ENCODE results near the gene RFTN2.
"Not testable (repeated sequence)": the region's sequence is repeated elsewhere in the genome, so short reads cannot be mapped to it uniquely, and the experiment has no call there.

RFTN2 gene

DNA sequence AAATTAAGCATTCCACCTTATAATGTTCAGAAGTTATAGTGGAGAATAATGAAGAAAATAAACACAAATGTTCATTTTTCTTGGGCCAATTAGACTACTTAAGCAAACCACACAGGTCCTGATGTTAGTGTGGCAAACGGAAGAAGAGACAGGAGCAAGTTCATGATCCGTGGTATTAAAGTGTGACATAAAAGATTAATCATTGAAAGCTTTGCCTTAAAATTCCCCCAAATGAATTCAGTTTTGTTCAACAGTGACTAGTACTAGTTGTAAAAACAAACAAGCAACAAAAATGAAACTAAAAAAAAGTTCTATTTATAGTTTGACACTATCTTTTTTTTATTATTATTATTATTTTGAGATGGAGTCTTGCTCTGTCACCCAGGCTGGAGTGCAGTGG, 73.7 kb downstream of the RFTN2 start:
- H3K36me3 ChIP-seq (ENCODE audit: control insufficient read depth, insufficient read depth, low read length): no peaks in the 10 kb centered on the region
- no peak overlapping the region for H3K27ac ChIP-seq (ENCODE audit: low read depth, low read length)
- H3K9me3 ChIP-seq (ENCODE audit: control insufficient read depth, insufficient read depth, low read length): no peaks in the 10 kb centered on the region
- no peaks in the 10 kb centered on the region for H3K27me3 ChIP-seq (ENCODE audit: control insufficient read depth, insufficient read depth, low read length)
- no peak overlapping the region for H3K9ac ChIP-seq (ENCODE audit: low read depth, low read length)
- peaks cover 5% of the 10 kb centered on the region for H3K4me1 ChIP-seq (ENCODE audit: control insufficient read depth, insufficient read depth, low read length)
- no peak overlapping the region for H3K4me3 ChIP-seq (ENCODE audit: low read depth, low read length)

DNA sequence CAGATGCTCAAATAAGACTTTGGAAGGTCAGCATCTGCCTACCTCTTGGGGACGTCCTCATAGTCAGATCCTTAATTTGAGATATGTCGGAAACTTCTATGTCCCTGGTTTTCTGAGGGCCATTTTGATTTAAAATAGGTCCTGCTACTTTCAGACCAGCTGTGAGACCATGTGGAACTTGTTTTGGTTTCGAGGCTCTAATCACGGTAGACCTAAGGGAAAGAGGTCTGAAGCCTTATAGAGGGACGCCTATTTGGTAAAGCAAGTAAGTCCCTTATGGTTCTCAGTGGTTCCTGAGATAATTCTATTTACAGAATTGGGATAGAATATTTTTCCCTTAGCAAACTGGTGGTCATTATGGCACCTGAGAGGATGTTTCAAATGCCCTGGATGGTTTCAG, 75.1 kb downstream of the RFTN2 start:
- Histone ChIP-seq H3K27me3 (ENCODE audit: control insufficient read depth, insufficient read depth, low read length) (no peaks in the 10 kb centered on the region), H3K9me3 (ENCODE audit: control insufficient read depth, insufficient read depth, low read length) (no peaks in the 10 kb centered on the region), H3K9ac (ENCODE audit: low read depth, low read length) (no peak overlapping the region), H3K4me3 (ENCODE audit: low read depth, low read length) (no peak overlapping the region), H3K4me1 (ENCODE audit: control insufficient read depth, insufficient read depth, low read length) (peaks cover 18% of the 10 kb centered on the region), H3K27ac (ENCODE audit: low read depth, low read length) (no peak overlapping the region), H3K36me3 (ENCODE audit: control insufficient read depth, insufficient read depth, low read length) (no peaks in the 10 kb centered on the region)

DNA sequence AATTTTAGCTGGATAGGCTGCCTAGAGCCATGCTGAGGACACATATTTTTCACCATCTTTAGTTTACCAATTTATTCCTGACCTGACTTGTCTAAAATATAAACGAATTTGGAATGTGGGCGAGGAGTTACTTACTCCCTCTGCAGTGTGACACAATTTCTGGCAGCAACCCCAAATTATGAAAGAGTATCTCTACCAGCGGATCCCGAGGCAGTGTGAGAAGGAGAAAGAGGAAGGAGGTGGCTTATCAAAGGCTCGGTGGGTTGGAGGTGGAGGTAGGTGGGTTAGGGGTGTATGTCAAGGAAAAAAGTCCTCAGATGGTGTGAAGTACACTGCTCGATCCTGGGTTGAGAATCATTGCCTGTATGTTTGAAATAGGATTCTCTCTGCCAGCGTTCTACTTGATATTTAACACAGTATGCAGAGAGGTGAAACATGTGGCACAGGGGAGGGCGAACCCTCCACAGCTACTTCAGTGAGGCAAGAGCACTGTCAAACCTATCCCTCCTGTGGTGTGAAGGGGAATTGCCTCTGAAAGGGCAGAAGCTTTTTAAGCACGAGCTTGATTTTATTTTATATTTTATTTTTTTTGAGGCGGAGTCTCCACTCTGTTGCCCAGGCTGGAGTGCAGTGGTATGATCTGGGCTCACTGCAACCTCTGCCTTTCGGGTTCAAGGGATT, 76.0 kb downstream of the RFTN2 start:
- no peaks in the 10 kb centered on the region for H3K9me3 ChIP-seq (ENCODE audit: control insufficient read depth, insufficient read depth, low read length)
- no peaks in the 10 kb centered on the region for H3K36me3 ChIP-seq (ENCODE audit: control insufficient read depth, insufficient read depth, low read length)
- no peak overlapping the region for H3K9ac ChIP-seq (ENCODE audit: low read depth, low read length)
- H3K27me3 ChIP-seq (ENCODE audit: control insufficient read depth, insufficient read depth, low read length): no peaks in the 10 kb centered on the region
- H3K27ac ChIP-seq (ENCODE audit: low read depth, low read length): no peak overlapping the region
- peaks cover 25% of the 10 kb centered on the region for H3K4me1 ChIP-seq (ENCODE audit: control insufficient read depth, insufficient read depth, low read length)
- H3K4me3 ChIP-seq (ENCODE audit: low read depth, low read length): no peak overlapping the region

DNA sequence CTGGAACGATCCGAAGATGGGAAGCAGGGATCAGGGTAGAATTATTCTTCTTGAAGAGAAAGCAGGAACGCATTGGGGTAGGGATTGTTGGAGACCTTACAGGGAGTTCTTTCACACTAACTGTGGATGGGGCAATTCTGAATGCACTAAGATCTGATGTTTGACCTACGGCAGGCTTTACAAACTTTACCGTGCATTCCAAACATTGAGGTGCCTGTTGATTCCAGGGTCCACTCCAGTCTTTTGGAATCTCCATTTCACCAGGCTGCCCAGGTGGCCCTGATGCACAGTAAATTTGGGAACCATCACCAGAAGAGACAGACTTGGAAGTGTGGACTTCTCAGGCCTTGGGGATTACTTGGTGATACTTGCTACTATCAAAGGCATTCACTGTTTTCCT, 76.9 kb downstream of the RFTN2 start:
- Histone ChIP-seq H3K9ac (ENCODE audit: low read depth, low read length) (no peak overlapping the region), H3K27ac (ENCODE audit: low read depth, low read length) (no peak overlapping the region), H3K4me3 (ENCODE audit: low read depth, low read length) (no peak overlapping the region), H3K4me1 (ENCODE audit: control insufficient read depth, insufficient read depth, low read length) (peaks cover 25% of the 10 kb centered on the region), H3K9me3 (ENCODE audit: control insufficient read depth, insufficient read depth, low read length) (no peaks in the 10 kb centered on the region), H3K36me3 (ENCODE audit: control insufficient read depth, insufficient read depth, low read length) (no peaks in the 10 kb centered on the region), H3K27me3 (ENCODE audit: control insufficient read depth, insufficient read depth, low read length) (no peaks in the 10 kb centered on the region)

DNA sequence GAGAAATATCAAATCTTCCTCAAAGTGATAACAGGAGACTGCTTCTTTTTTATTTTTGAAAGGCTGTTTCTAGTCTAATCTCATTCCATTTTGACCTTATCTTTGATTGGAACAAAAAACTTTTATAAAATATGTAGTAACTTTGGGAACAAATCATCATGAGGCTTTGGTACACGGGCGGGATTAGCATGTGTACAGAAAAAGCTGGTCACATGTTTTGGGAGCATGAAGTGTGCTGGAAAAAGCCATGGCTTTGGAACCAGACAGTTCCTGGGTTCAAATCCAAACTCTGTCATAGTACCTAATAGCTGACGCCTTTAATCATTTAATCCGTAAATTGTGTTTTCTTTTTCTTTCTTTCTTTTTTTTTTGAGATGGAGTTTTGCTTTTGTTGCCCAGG, 78.2 kb downstream of the RFTN2 start:
- no peaks in the 10 kb centered on the region for H3K27me3 ChIP-seq (ENCODE audit: control insufficient read depth, insufficient read depth, low read length)
- no peak overlapping the region for H3K27ac ChIP-seq (ENCODE audit: low read depth, low read length)
- peaks cover 25% of the 10 kb centered on the region for H3K4me1 ChIP-seq (ENCODE audit: control insufficient read depth, insufficient read depth, low read length)
- H3K4me3 ChIP-seq (ENCODE audit: low read depth, low read length): no peak overlapping the region
- no peak overlapping the region for H3K9ac ChIP-seq (ENCODE audit: low read depth, low read length)
- H3K36me3 ChIP-seq (ENCODE audit: control insufficient read depth, insufficient read depth, low read length): no peaks in the 10 kb centered on the region
- H3K9me3 ChIP-seq (ENCODE audit: control insufficient read depth, insufficient read depth, low read length): no peaks in the 10 kb centered on the region

DNA sequence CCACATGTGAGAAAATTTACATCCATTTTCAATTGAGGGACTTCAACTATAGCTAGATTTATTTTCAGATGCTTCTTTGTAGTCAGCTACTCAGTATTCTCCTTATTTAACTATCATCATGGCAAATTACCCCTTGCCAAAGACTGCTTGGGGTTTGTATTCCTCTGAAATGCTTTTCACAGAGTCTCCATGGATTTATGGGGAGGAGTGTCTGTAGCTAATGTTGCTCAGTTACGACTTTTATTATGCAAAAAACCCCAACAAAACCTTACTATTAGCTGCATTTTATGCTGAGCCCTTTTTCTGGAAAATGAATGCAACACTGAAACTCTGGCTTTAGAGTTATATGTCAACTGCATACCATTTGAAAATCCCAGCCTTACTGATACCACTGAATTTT, 78.6 kb downstream of the RFTN2 start:
- peak overlapping the region; percentile 56 for H3K27ac ChIP-seq (ENCODE audit: low read depth, low read length)
- no peaks in the 10 kb centered on the region for H3K9me3 ChIP-seq (ENCODE audit: control insufficient read depth, insufficient read depth, low read length)
- H3K4me3 ChIP-seq (ENCODE audit: low read depth, low read length): no peak overlapping the region
- H3K27me3 ChIP-seq (ENCODE audit: control insufficient read depth, insufficient read depth, low read length): no peaks in the 10 kb centered on the region
- H3K36me3 ChIP-seq (ENCODE audit: control insufficient read depth, insufficient read depth, low read length): no peaks in the 10 kb centered on the region
- H3K9ac ChIP-seq (ENCODE audit: low read depth, low read length): no peak overlapping the region
- H3K4me1 ChIP-seq (ENCODE audit: control insufficient read depth, insufficient read depth, low read length): peaks cover 25% of the 10 kb centered on the region

DNA sequence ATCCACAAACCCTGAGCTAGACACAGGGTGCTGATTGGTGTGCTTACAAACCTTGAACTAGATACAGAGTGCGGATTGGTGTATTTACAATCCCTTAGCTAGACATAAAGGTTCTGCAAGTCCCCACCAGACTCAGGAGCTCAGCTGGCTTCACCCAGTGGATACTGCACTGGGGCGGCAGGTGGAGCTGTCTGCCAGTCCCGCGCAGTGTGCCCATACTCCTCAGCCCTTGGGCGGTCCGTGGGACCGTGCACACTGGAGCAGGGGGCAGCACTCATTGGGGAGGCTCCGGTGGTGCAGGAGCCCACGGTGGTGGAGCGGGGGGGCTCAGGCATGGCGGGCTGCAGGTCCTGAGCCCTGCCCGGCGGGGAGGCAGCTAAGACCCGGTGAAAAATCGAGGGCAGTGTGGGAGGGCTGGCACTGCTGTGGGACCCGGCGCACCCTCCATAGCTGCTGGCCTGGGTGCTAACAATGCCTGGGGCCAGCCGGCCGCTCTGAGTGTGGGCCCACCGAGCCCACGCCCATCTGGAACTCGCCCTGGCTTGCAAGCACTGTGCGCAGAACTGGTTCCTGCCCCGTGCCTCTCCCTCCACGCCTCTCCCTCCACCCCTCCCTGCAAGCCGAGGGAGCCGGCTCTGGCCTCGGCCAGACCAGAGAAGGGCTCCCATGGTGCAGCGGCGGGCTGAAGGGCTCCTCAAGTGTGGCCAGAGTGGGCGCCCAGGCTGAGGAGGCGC, 83.9 kb downstream of the RFTN2 start:
- Histone ChIP-seq H3K4me1 (ENCODE audit: control insufficient read depth, insufficient read depth, low read length) (peaks cover 31% of the 10 kb centered on the region), H3K9me3 (ENCODE audit: control insufficient read depth, insufficient read depth, low read length) (no peaks in the 10 kb centered on the region), H3K36me3 (ENCODE audit: control insufficient read depth, insufficient read depth, low read length) (no peaks in the 10 kb centered on the region), H3K9ac (ENCODE audit: low read depth, low read length) (no peak overlapping the region), H3K27ac (ENCODE audit: low read depth, low read length) (no peak overlapping the region), H3K27me3 (ENCODE audit: control insufficient read depth, insufficient read depth, low read length) (no peaks in the 10 kb centered on the region), H3K4me3 (ENCODE audit: low read depth, low read length) (no peak overlapping the region)

DNA sequence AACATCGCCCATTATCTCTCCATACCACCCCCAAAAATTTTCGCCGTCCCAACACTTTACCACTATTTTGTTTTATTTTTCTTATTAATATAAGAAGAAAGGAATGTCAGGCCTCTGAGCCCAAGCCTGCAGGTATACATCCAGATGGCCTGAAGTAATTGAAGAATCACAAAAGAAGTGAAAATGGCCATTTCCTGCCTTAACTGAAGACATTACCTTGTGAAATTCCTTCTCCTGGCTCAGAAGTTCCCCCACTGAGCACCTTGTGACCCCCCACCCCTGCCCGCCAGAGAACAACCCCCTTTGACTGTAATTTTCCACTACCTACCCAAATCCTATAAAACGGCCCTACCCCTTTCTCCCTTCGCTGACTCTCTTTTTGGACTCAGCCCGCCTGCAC, 88.1 kb downstream of the RFTN2 start:
- not testable (repeated sequence) for H3K36me3 ChIP-seq (ENCODE audit: control insufficient read depth, insufficient read depth, low read length); H3K4me3 ChIP-seq (ENCODE audit: low read depth, low read length); H3K27me3 ChIP-seq (ENCODE audit: control insufficient read depth, insufficient read depth, low read length); H3K9me3 ChIP-seq (ENCODE audit: control insufficient read depth, insufficient read depth, low read length)
- H3K27ac ChIP-seq (ENCODE audit: low read depth, low read length): peak overlapping the region; percentile 76
- H3K9ac ChIP-seq (ENCODE audit: low read depth, low read length): peak overlapping the region; percentile 5; the same call in 1 of the 2 replicates
- peaks cover 24% of the 10 kb centered on the region for H3K4me1 ChIP-seq (ENCODE audit: control insufficient read depth, insufficient read depth, low read length)

DNA sequence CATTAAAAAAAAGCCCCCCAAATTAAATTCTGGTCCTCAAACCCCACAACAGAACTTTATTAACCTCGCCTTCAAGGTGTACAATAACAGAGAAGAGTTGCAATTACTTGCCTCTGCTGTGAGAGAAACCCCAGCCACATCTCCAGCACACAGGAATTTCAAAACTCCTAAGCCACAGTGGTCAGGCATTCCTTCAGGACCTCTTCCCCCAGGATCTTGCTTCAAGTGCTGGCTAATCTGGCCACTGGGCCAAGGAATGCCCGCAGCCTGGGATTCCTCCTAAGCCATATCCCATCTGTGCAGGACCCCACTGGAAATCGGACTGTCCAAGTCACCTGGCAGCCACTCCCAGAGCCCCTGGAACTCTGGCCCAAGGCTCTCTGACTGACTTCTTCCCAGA, 95.2 kb downstream of the RFTN2 start:
- H3K36me3 ChIP-seq (ENCODE audit: control insufficient read depth, insufficient read depth, low read length); H3K27me3 ChIP-seq (ENCODE audit: control insufficient read depth, insufficient read depth, low read length); H3K9ac ChIP-seq (ENCODE audit: low read depth, low read length); H3K4me3 ChIP-seq (ENCODE audit: low read depth, low read length); H3K9me3 ChIP-seq (ENCODE audit: control insufficient read depth, insufficient read depth, low read length); H3K27ac ChIP-seq (ENCODE audit: low read depth, low read length): not testable (repeated sequence)
- peaks cover 23% of the 10 kb centered on the region for H3K4me1 ChIP-seq (ENCODE audit: control insufficient read depth, insufficient read depth, low read length)

DNA sequence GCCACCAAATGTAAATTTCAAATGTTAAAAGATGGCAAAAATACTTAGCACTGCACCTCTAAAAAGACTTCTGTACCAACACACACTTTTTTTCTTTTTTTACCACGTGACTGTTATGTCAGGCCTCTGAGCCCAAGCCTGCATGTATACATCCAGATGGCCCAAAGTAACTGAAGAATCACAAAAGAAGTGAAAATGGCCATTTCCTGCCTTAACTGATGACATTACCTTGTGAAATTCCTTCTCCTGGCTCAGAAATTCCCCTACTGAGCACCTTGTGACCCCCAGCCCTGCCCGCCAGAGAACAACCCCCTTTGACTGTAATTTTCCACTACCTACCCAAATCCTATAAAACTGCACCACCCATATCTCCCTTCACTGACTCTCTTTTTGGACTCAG, 97.1 kb downstream of the RFTN2 start:
- peak overlapping the region; percentile 74 for H3K27ac ChIP-seq (ENCODE audit: low read depth, low read length)
- not testable (repeated sequence) for H3K36me3 ChIP-seq (ENCODE audit: control insufficient read depth, insufficient read depth, low read length); H3K4me3 ChIP-seq (ENCODE audit: low read depth, low read length); H3K27me3 ChIP-seq (ENCODE audit: control insufficient read depth, insufficient read depth, low read length)
- peaks cover 23% of the 10 kb centered on the region for H3K4me1 ChIP-seq (ENCODE audit: control insufficient read depth, insufficient read depth, low read length)
- peaks cover 20% of the 10 kb centered on the region for H3K9me3 ChIP-seq (ENCODE audit: control insufficient read depth, insufficient read depth, low read length)
- H3K9ac ChIP-seq (ENCODE audit: low read depth, low read length): peak overlapping the region; percentile 21; the same call in 1 of the 2 replicates

DNA sequence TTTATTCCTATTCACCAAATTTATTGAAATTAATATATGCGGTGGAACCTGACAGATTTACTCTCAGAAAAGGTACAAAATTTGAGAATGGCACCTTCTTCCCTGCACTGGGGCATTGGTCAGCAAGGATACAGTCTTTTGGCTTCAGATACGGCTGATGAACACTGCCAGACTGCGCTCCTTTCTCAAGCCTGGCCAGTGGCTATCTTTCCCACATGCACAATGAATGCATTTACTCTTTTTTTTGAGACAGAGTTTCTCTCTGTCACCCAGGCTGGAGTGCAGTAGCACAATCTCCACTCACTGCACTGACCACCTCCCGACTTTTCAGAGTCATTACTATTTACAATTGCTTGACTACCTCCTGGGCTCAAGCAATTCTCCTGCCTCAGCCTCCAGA, 97.9 kb downstream of the RFTN2 start:
- H3K9me3 ChIP-seq (ENCODE audit: control insufficient read depth, insufficient read depth, low read length): peaks cover 27% of the 10 kb centered on the region
- H3K27ac ChIP-seq (ENCODE audit: low read depth, low read length): peak overlapping the region; percentile 74
- H3K4me1 ChIP-seq (ENCODE audit: control insufficient read depth, insufficient read depth, low read length): peaks cover 23% of the 10 kb centered on the region
- 0 out of 2 replicates have a peak, but pooled peaks cover 3% of the 10 kb centered on the region for H3K36me3 ChIP-seq (ENCODE audit: control insufficient read depth, insufficient read depth, low read length)
- no peak overlapping the region for H3K4me3 ChIP-seq (ENCODE audit: low read depth, low read length)
- no peaks in the 10 kb centered on the region for H3K27me3 ChIP-seq (ENCODE audit: control insufficient read depth, insufficient read depth, low read length)
- H3K9ac ChIP-seq (ENCODE audit: low read depth, low read length): no peak overlapping the region

Measured in HUES48 (cell line).